SK-N-SH (cell line): ENCODE data around the gene KCNN1. TPM values are rescaled to one million over a fixed set of nuclear protein-coding genes. Genes with fewer than 3 reads are reported as not detected.

Experiments used
- ELF1 ChIP-seq: IDR thresholded peaks from 2 replicates; pipeline ENCODE4 v1.4.0; 2012
- EZH2phosphoT487 ChIP-seq: fragments of 200-600 bp; sonication (generic); IDR thresholded peaks from 2 replicates; pipeline ENCODE4 v1.6.1; 2017; ENCODE audit warnings: low read depth, mixed run types, mild to moderate bottlenecking, antibody characterized with exemption, moderate library complexity, borderline replicate concordance
- FOXJ3 ChIP-seq: sonication (generic); formaldehyde crosslinking; IDR thresholded peaks from 2 replicates; pipeline ENCODE4 v1.5.1; 2020; ENCODE audit warnings: mild to moderate bottlenecking, missing genetic modification reagents
- FOXM1 ChIP-seq: IDR thresholded peaks from 2 replicates; pipeline ENCODE4 v1.4.0; 2012; ENCODE audit warnings: low read depth, mild to moderate bottlenecking
- GATA2 ChIP-seq: sonication (generic); formaldehyde crosslinking; IDR thresholded peaks from 2 replicates; pipeline ENCODE4 v1.5.0; 2020; ENCODE audit warnings: mild to moderate bottlenecking, missing genetic modification reagents
- JUND ChIP-seq: IDR thresholded peaks from 2 replicates; pipeline ENCODE4 v1.4.0; 2012
- NFIC ChIP-seq: IDR thresholded peaks from 2 replicates; pipeline ENCODE4 v1.4.0; 2012; ENCODE audit warnings: borderline replicate concordance
- POLR2AphosphoS5 ChIP-seq: IDR thresholded peaks from 2 replicates; pipeline ENCODE4 v1.6.1; 2012; ENCODE audit warnings: low read depth, low read length
- RAD21 ChIP-seq: IDR thresholded peaks from 2 replicates; pipeline ENCODE4 v1.6.1; 2012; ENCODE audit warnings: mild to moderate bottlenecking, low read length
- RCOR1 ChIP-seq: fragments of 150-350 bp; IDR thresholded peaks from 2 replicates; pipeline ENCODE4 v1.6.1; 2017; ENCODE audit warnings: antibody characterized with exemption, low read length
- RXRA ChIP-seq: IDR thresholded peaks from 2 replicates; pipeline ENCODE4 v1.4.0; 2012; ENCODE audit warnings: low read depth, mild to moderate bottlenecking, borderline replicate concordance
- TAF1 ChIP-seq: IDR thresholded peaks from 2 replicates; pipeline ENCODE4 v1.6.1; 2012; ENCODE audit warnings: low read depth, mild to moderate bottlenecking, low read length, moderate library complexity, borderline replicate concordance
- USF2 ChIP-seq: fragments of 150-350 bp; IDR thresholded peaks from 2 replicates; pipeline ENCODE4 v1.6.1; 2017; ENCODE audit warnings: antibody characterized with exemption, low read length, low read depth, borderline replicate concordance
- YY1 ChIP-seq: IDR thresholded peaks from 2 replicates; pipeline ENCODE4 v1.4.0; 2012; ENCODE audit warnings: low read depth, mild to moderate bottlenecking
- ZBTB33 ChIP-seq: IDR thresholded peaks from 2 replicates; pipeline ENCODE4 v1.4.0; 2012; ENCODE audit warnings: low read depth, borderline replicate concordance
- polyA plus RNA-seq, 3 experiments: library from polyadenylated mRNA; depleted of rRNA; stranded (reverse); fragments of >200 nt; gene quantifications; 2 replicates each; pipeline ENCODE4 v1.2.3, GENCODE V29; 2012
- TF ChIP-seq, protein P1 (sequence below): fragments of 200-600 bp; sonication (generic); IDR thresholded peaks from 2 replicates; pipeline ENCODE4 v1.6.1; 2017; ENCODE audit warnings: antibody characterized with exemption, mild to moderate bottlenecking, moderate library complexity
- TF ChIP-seq, protein P2 (sequence below): IDR thresholded peaks from 2 replicates; pipeline ENCODE4 v1.6.1; 2012; ENCODE audit warnings: mild to moderate bottlenecking, low read depth, low read length, moderate library complexity
- TF ChIP-seq, protein P3 (sequence below): fragments of 150-350 bp; IDR thresholded peaks from 2 replicates; pipeline ENCODE4 v1.6.1; 2016; ENCODE audit warnings: mild to moderate bottlenecking, low read depth, low read length

Gene KCNN1
- polyA plus RNA-seq, 1 of the 3 experiments (the other 2 are of a cell fraction), result 3.6 TPM

DNA sequence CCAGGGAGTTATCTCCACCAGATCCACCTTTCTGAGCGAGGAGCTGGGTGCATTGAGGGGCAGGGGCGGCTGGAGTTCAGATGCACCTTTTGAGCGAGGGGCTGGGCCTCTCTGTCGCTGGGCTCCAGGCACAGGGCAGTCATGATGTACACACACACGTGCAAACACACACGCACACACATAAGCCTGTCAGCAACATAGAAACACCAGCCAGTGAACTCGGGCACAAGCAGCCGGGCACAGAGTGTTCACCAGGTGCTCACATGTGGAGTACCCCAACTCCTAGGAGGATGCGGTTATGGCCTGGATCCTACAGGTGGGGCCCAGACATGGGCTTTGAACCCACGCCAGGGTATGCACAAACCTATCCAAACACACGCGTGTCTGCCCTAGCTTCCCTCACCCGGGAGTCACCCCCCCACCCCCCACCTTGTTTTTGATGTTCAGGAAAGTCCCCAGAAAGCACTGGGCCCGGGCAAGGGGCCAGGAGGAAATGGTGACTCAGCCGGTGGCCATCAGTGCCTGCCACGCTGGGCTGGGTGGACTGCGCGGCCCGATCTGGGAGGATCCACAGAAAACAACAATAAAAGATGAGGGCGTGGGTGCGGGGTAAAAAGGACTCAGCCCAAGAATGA lies 54.3 kb downstream of the KCNN1 start (continued):
- TF ChIP-seq USF2 (no peak), JUND (peak; percentile 72; the same call in 1 of the 2 replicates), RAD21 (no peak), RXRA (no peak; the same call in 1 of the 2 replicates), FOXM1 (no peak), FOXJ3 (CRISPR knock-in tag) (no peak), GATA2 (CRISPR knock-in tag) (no peak), EZH2phosphoT487 (no peak), YY1 (peak; percentile 64; the same call in 1 of the 2 replicates), POLR2AphosphoS5 (no peak), ZBTB33 (no peak), RCOR1 (no peak), TAF1 (no peak; the same call in 1 of the 2 replicates), ELF1 (no peak), NFIC (peak; percentile 94)
- TF ChIP-seq, protein P1, sequence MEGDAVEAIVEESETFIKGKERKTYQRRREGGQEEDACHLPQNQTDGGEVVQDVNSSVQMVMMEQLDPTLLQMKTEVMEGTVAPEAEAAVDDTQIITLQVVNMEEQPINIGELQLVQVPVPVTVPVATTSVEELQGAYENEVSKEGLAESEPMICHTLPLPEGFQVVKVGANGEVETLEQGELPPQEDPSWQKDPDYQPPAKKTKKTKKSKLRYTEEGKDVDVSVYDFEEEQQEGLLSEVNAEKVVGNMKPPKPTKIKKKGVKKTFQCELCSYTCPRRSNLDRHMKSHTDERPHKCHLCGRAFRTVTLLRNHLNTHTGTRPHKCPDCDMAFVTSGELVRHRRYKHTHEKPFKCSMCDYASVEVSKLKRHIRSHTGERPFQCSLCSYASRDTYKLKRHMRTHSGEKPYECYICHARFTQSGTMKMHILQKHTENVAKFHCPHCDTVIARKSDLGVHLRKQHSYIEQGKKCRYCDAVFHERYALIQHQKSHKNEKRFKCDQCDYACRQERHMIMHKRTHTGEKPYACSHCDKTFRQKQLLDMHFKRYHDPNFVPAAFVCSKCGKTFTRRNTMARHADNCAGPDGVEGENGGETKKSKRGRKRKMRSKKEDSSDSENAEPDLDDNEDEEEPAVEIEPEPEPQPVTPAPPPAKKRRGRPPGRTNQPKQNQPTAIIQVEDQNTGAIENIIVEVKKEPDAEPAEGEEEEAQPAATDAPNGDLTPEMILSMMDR, result no peak
- TF ChIP-seq, protein P2, sequence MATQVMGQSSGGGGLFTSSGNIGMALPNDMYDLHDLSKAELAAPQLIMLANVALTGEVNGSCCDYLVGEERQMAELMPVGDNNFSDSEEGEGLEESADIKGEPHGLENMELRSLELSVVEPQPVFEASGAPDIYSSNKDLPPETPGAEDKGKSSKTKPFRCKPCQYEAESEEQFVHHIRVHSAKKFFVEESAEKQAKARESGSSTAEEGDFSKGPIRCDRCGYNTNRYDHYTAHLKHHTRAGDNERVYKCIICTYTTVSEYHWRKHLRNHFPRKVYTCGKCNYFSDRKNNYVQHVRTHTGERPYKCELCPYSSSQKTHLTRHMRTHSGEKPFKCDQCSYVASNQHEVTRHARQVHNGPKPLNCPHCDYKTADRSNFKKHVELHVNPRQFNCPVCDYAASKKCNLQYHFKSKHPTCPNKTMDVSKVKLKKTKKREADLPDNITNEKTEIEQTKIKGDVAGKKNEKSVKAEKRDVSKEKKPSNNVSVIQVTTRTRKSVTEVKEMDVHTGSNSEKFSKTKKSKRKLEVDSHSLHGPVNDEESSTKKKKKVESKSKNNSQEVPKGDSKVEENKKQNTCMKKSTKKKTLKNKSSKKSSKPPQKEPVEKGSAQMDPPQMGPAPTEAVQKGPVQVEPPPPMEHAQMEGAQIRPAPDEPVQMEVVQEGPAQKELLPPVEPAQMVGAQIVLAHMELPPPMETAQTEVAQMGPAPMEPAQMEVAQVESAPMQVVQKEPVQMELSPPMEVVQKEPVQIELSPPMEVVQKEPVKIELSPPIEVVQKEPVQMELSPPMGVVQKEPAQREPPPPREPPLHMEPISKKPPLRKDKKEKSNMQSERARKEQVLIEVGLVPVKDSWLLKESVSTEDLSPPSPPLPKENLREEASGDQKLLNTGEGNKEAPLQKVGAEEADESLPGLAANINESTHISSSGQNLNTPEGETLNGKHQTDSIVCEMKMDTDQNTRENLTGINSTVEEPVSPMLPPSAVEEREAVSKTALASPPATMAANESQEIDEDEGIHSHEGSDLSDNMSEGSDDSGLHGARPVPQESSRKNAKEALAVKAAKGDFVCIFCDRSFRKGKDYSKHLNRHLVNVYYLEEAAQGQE, result 0 out of 2 replicates have a peak, but pooled peaks have one; percentile 51
- TF ChIP-seq, protein P3, sequence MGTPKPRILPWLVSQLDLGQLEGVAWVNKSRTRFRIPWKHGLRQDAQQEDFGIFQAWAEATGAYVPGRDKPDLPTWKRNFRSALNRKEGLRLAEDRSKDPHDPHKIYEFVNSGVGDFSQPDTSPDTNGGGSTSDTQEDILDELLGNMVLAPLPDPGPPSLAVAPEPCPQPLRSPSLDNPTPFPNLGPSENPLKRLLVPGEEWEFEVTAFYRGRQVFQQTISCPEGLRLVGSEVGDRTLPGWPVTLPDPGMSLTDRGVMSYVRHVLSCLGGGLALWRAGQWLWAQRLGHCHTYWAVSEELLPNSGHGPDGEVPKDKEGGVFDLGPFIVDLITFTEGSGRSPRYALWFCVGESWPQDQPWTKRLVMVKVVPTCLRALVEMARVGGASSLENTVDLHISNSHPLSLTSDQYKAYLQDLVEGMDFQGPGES, result no peak
